Ascending aorta (tissue), 2 donors: ENCODE results near the gene CDK14. TPM values are rescaled to one million over a fixed set of nuclear protein-coding genes. Genes with fewer than 3 reads are reported as not detected.

Experiments used
- DNase-seq, 2 donors: peaks; one replicate each; pipeline ENCODE4 v3.0.0-alpha.2; 2019; ENCODE audit warnings: low spot score in 2 of 2
- H3K27ac ChIP-seq, 2 donors: fragments of 200-600 bp; sonication (generic); one replicate each; pipeline ENCODE4 v1.5.1; 2016 to 2017; ENCODE audit warnings: mild to moderate bottlenecking in 1 of 2
- H3K27me3 ChIP-seq: fragments of 200-600 bp; sonication (generic); one replicate; pipeline ENCODE4 v1.5.1; 2017
- H3K36me3 ChIP-seq, 2 donors: fragments of 200-600 bp; sonication (generic); one replicate each; pipeline ENCODE4 v1.5.1; 2016
- H3K4me1 ChIP-seq, 2 donors: fragments of 200-600 bp; sonication (generic); one replicate each; pipeline ENCODE4 v1.5.1; 2016 to 2017; ENCODE audit warnings: mild to moderate bottlenecking in 1 of 2
- H3K4me3 ChIP-seq, 2 donors: fragments of 200-600 bp; sonication (generic); one replicate each; pipeline ENCODE4 v1.5.1; 2016 to 2017; ENCODE audit warnings: mild to moderate bottlenecking in 1 of 2
- H3K9me3 ChIP-seq, 2 donors: fragments of 200-600 bp; sonication (generic); one replicate each; pipeline ENCODE4 v1.5.1; 2016
- CTCF ChIP-seq, 3 experiments: fragments of 200-600 bp in 2 of 3; fragments of 450-650 bp in 1 of 3; sonication (generic) in 2 of 3; IDR thresholded peaks; one replicate each; pipeline ENCODE4 v1.5.1; 2016 to 2019; ENCODE audit warnings: antibody characterized with exemption in 3 of 3, mild to moderate bottlenecking in 1 of 3, moderate library complexity in 1 of 3
- intact Hi-C: fragments of 100-400 bp; cut with DNase I; formaldehyde crosslinking; loops from one replicate; pipeline ENCODE4 v1.15.1; 2023
- total RNA-seq: library from RNA; depleted of rRNA; stranded (reverse); fragments of >200 nt; gene quantifications from one replicate; pipeline ENCODE4 v1.1.0, GENCODE V29; 2016

Gene CDK14
- total RNA-seq, 1 donor from 2014 or later, result 5.1 TPM

GRCh38 chr7:91047636-91048035, 451.5 kb downstream of the CDK14 start:
- Histone ChIP-seq H3K4me1 (peaks cover 0 to 5% of the 10 kb centered on the region in 2 donors), H3K9me3 (no peaks in the 10 kb centered on the region), H3K27me3 (no peaks in the 10 kb centered on the region), H3K4me3 (no peak overlapping the region), H3K27ac (no peak overlapping the region), H3K36me3 (no peaks in the 10 kb centered on the region)
- TF ChIP-seq CTCF (IDR thresholded peaks at IDR 0.05), result no peak
- intact Hi-C loops, result no loop called here
- no peak for DNase-seq

DNA sequence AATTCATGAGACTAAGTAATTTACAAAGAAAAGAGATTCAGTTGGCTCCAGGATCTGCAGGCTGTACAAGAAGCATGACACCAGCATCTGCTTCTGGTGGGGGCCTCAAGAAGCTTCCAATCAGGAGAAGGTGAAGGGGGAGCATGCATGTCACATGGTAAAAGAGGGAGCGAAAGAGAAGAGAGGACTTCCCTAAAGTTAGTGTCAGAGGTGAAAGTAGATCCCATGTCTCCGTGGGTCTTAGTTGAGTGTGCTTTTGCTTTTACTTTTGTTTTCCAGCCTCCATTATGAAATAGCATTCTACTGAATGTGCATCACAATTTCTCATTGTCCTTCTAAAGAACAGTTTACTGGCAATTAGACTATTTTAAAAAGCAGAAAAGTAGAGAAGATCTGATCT, 454.6 kb downstream of the CDK14 start:
- no peak for TF ChIP-seq CTCF (IDR thresholded peaks at IDR 0.05)

DNA sequence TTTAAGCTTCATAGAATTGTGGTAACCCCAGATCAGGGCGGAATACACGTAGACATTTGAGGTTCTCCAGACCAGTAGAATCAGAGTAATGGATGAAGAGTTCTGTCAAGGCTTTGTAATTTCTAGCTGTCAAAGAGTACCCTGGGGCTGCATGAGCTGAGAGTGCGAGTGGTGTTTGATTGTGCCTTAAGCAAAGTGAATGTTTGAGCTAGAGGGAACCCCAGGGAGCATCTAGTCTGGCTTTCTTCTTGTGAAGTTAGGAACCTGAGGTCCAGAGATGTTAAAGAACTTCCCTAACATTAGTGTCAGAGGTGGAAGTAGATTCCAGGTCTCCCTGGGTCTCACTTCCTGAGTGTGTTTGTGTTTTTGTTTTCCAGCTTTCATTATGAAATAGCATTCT, 455.8 kb downstream of the CDK14 start:
- H3K27ac ChIP-seq, result no peak overlapping the region
- H3K4me1 ChIP-seq, result no peaks in the 10 kb centered on the region
- intact Hi-C loops, result no loop called here
- H3K27me3 ChIP-seq, result no peaks in the 10 kb centered on the region
- H3K4me3 ChIP-seq, result no peak overlapping the region
- DNase-seq, result no peak
- TF ChIP-seq CTCF (IDR thresholded peaks at IDR 0.05), result no peak
- H3K9me3 ChIP-seq, result no peaks in the 10 kb centered on the region
- no peaks in the 10 kb centered on the region for H3K36me3 ChIP-seq

More for the DNA sequence above, 454.6 kb downstream of the CDK14 start:
- Histone ChIP-seq H3K36me3 (no peaks in the 10 kb centered on the region), H3K9me3 (no peaks in the 10 kb centered on the region), H3K4me3 (no peak overlapping the region), H3K27me3 (no peaks in the 10 kb centered on the region), H3K4me1 (peaks cover 0 to 5% of the 10 kb centered on the region in 2 donors), H3K27ac (no peak overlapping the region)
- DNase-seq, result no peak
- intact Hi-C loops, result no loop called here

- no peak overlapping the region for H3K4me3 ChIP-seq
- no peak overlapping the region for H3K27ac ChIP-seq
- H3K36me3 ChIP-seq, result no peaks in the 10 kb centered on the region
- DNase-seq, result no peak
- TF ChIP-seq CTCF (IDR thresholded peaks at IDR 0.05), result no peak
- H3K4me1 ChIP-seq, result no peaks in the 10 kb centered on the region
- intact Hi-C loops, result no loop called here
- no peaks in the 10 kb centered on the region for H3K27me3 ChIP-seq
- no peaks in the 10 kb centered on the region for H3K9me3 ChIP-seq
These were observed 458.3 kb downstream of the CDK14 start for GRCh38 chr7:91054374-91054773.

DNA sequence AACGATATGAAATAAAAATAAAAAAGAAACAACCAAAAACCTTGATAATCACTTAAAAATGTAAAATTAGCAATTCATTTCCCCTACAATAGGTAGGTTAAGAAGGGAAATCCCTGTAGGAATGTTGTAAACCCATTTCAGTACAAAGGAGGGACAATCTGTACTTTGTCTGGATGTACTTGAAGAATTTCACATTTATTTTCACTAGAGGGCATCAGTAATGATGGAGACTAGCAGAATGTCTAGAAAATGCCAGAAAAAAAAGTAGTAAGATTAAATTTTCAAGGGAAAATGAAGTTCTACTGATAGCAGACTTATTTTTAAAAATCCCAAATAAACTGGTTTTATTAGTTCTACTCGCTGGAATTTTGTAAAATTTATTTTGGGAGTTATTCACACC, 459.1 kb downstream of the CDK14 start:
- no peak overlapping the region for H3K27ac ChIP-seq
- H3K36me3 ChIP-seq, result no peaks in the 10 kb centered on the region
- H3K4me3 ChIP-seq, result no peak overlapping the region
- H3K9me3 ChIP-seq, result no peaks in the 10 kb centered on the region
- DNase-seq, result no peak
- no peaks in the 10 kb centered on the region for H3K27me3 ChIP-seq
- TF ChIP-seq CTCF (IDR thresholded peaks at IDR 0.05), result peak in 1 of 3 experiments; percentile 24
- H3K4me1 ChIP-seq, result no peaks in the 10 kb centered on the region
- intact Hi-C loops, result no loop called here

GRCh38 chr7:91062713-91063112, 466.6 kb downstream of the CDK14 start:
- intact Hi-C loops, result no loop called here
- no peak overlapping the region for H3K27ac ChIP-seq
- H3K9me3 ChIP-seq, result no peaks in the 10 kb centered on the region
- H3K27me3 ChIP-seq, result no peaks in the 10 kb centered on the region
- no peaks in the 10 kb centered on the region for H3K4me1 ChIP-seq
- H3K36me3 ChIP-seq, result no peaks in the 10 kb centered on the region
- no peak overlapping the region for H3K4me3 ChIP-seq
- no peak for TF ChIP-seq CTCF (IDR thresholded peaks at IDR 0.05)
- no peak for DNase-seq
